K562 (cell line): ENCODE results near the gene RDH5. TPM values are rescaled to one million over a fixed set of nuclear protein-coding genes. Genes with fewer than 3 reads are reported as not detected.

Source experiments
- ARID3B ChIP-seq: fragments of 250-450 bp; sonication (Bioruptor Pico); IDR thresholded peaks from 2 replicates; pipeline ENCODE4 v1.4.0; 2020; ENCODE audit warnings: borderline replicate concordance
- E2F6 ChIP-seq, 2 experiments: IDR thresholded peaks; 2 replicates each; pipeline ENCODE4 v1.6.1; 2011; ENCODE audit warnings: borderline replicate concordance in 1 of 2, control low read depth in 1 of 2, low read depth in 1 of 2, low read length in 1 of 2, mild to moderate bottlenecking in 1 of 2, mixed read lengths in 1 of 2, moderate library complexity in 1 of 2; ENCODE audit not compliant: insufficient read depth in 1 of 2, insufficient read length in 1 of 2, poor library complexity in 1 of 2, severe bottlenecking in 1 of 2; ENCODE audit errors: extremely low read depth in 1 of 2
- ESRRA ChIP-seq: fragments of 450-650 bp; IDR thresholded peaks from 2 replicates; pipeline ENCODE4 v1.6.1; 2014; ENCODE audit warnings: low read depth, mild to moderate bottlenecking, moderate library complexity, borderline replicate concordance
- ESRRB ChIP-seq: fragments of 250-450 bp; sonication (Bioruptor Pico); IDR thresholded peaks from 2 replicates; pipeline ENCODE4 v1.5.0; 2020; ENCODE audit warnings: mild to moderate bottlenecking, moderate library complexity, borderline replicate concordance
- EZH2 ChIP-seq: IDR thresholded peaks from 2 replicates; pipeline ENCODE4 v1.6.1; 2012; ENCODE audit warnings: low read depth, mild to moderate bottlenecking, inconsistent platforms, low read length, borderline replicate concordance
- FOXJ3 ChIP-seq: sonication (generic); formaldehyde crosslinking; IDR thresholded peaks from 2 replicates; pipeline ENCODE4 v1.4.0; 2020; ENCODE audit warnings: mild to moderate bottlenecking, missing genetic modification reagents
- GABPB2 ChIP-seq: fragments of 250-450 bp; sonication (Bioruptor Pico); conservative IDR thresholded peaks from 2 replicates; pipeline ENCODE4 v1.5.1; 2021; ENCODE audit warnings: mild to moderate bottlenecking
- HIVEP1 ChIP-seq: fragments of 250-450 bp; sonication (Bioruptor Pico); IDR thresholded peaks from 2 replicates; pipeline ENCODE4 v1.4.0; 2020; ENCODE audit warnings: mild to moderate bottlenecking
- HSF4 ChIP-seq: fragments of 250-450 bp; sonication (Bioruptor Pico); IDR thresholded peaks from 2 replicates; pipeline ENCODE4 v2.1.2; 2022; ENCODE audit warnings: mild to moderate bottlenecking, moderate library complexity, borderline replicate concordance
- LEF1 ChIP-seq: fragments of 450-650 bp; IDR thresholded peaks from 2 replicates; pipeline ENCODE4 v1.6.1; 2016; ENCODE audit warnings: mild to moderate bottlenecking
- NFATC3 ChIP-seq: fragments of 450-650 bp; IDR thresholded peaks from 2 replicates; pipeline ENCODE4 v1.6.1; 2017; ENCODE audit warnings: mild to moderate bottlenecking
- RAD21 ChIP-seq, 2 experiments: fragments of 250-450 bp in 1 of 2; fragments of 450-650 bp in 1 of 2; sonication (Bioruptor Pico) in 1 of 2; formaldehyde crosslinking in 1 of 2; IDR thresholded peaks in 1 of 2; conservative IDR thresholded peaks in 1 of 2; 2 replicates each; pipeline versions ENCODE4 v1.4.0 to v1.8.0; 2020 to 2022; ENCODE audit warnings: mild to moderate bottlenecking in 2 of 2, moderate library complexity in 1 of 2
- SP1 ChIP-seq: sonication (generic); formaldehyde crosslinking; IDR thresholded peaks from 2 replicates; pipeline ENCODE4 v1.8.1; 2022; ENCODE audit warnings: mild to moderate bottlenecking, missing genetic modification reagents
- TEAD4 ChIP-seq, 2 experiments: sonication (generic) in 1 of 2; formaldehyde crosslinking in 1 of 2; IDR thresholded peaks; 2 replicates each; pipeline versions ENCODE4 v1.6.1 to v1.8.0; 2012 to 2022; ENCODE audit warnings: borderline replicate concordance in 1 of 2, inconsistent platforms in 1 of 2, low read length in 1 of 2, mild to moderate bottlenecking in 1 of 2, missing genetic modification reagents in 1 of 2
- ZNF280A ChIP-seq: fragments of 450-650 bp; IDR thresholded peaks from 2 replicates; pipeline ENCODE4 v1.6.1; 2018; ENCODE audit warnings: mild to moderate bottlenecking, low read depth; ENCODE audit not compliant: partially characterized antibody
- ZNF57 ChIP-seq: fragments of 450-650 bp; formaldehyde crosslinking; IDR thresholded peaks from 2 replicates; pipeline ENCODE4 v1.4.0; 2020; ENCODE audit warnings: mild to moderate bottlenecking, moderate library complexity
- ZNF740 ChIP-seq, 3 experiments: fragments of 200-800 bp in 1 of 3; sonication (Bioruptor generic) in 1 of 3; sonication (generic) in 1 of 3; formaldehyde crosslinking in 1 of 3; IDR thresholded peaks; 2 replicates each; pipeline versions ENCODE4 v1.6.1 to v1.8.0; 2016 to 2022; ENCODE audit warnings: mild to moderate bottlenecking in 2 of 3, missing compliant biosample characterization in 2 of 3, missing genetic modification characterization in 2 of 3, missing genetic modification reagents in 1 of 3
- ZNF830 ChIP-seq: fragments of 250-450 bp; sonication (Bioruptor Pico); IDR thresholded peaks from 2 replicates; pipeline ENCODE4 v1.5.0; 2021; ENCODE audit warnings: mild to moderate bottlenecking
- polyA plus RNA-seq, 8 experiments: library from polyadenylated mRNA; depleted of rRNA in 4 of 8; stranded (reverse) in 5 of 8; unstranded in 3 of 8; fragments of >200 nt; fragmentation: Nextera tagmentation in 2 of 8; fragmentation: Illumina TruSeq in 1 of 8; extraction: Ambion mirVana in 2 of 8; extraction: Trizol in 1 of 8; gene quantifications; 2 replicates each; pipeline versions ENCODE4 v1.2.1 to v1.2.3, GENCODE V29; 2011 to 2014; ENCODE audit warnings: inconsistent platforms in 1 of 8, missing spikeins in 1 of 8
- total RNA-seq, 7 experiments: library from RNA; depleted of rRNA in 6 of 7; stranded (reverse); fragments of >200 nt in 6 of 7; fragmentation: Illumina TruSeq in 2 of 7; extraction: Trizol in 2 of 7; gene quantifications; 2 replicates each; pipeline versions ENCODE4 v1.2.1 to v1.2.3, GENCODE V29; 2011 to 2021; ENCODE audit warnings: low replicate concordance in 1 of 7

Gene RDH5
- total and polyA plus RNA-seq, 9 of the 15 experiments (the other 6 are each of a cell fraction or from before 2014, with no cell fraction given), result 0.28 to 2.0 (median 1.1) TPM; not detected in 1

- TF ChIP-seq ZNF740 (CRISPR knock-in tag; IDR thresholded peaks at IDR 0.05), result 0 out of 2 replicates have a peak, but pooled peaks have one; percentile 34
- TF ChIP-seq ZNF740 (tag; IDR thresholded peaks at IDR 0.05), result no peak
- no peak for TF ChIP-seq GABPB2 (CRISPR knock-in tag)
- TF ChIP-seq RAD21 (CRISPR knock-in tag; conservative IDR thresholded peaks at IDR 0.05 in 1 of 2, IDR thresholded peaks at IDR 0.05 in 1 of 2), result 0 out of 4 replicates have a peak, but pooled peaks of 1 of the 2 experiments have one; percentile 6
- TF ChIP-seq HSF4 (CRISPR knock-in tag), result no peak
- no peak for TF ChIP-seq FOXJ3 (CRISPR knock-in tag)
- no peak for TF ChIP-seq EZH2
- TF ChIP-seq ZNF280A, result no peak
- no peak for TF ChIP-seq NFATC3
- peak; percentile 83 for TF ChIP-seq ESRRA
- no peak for TF ChIP-seq HIVEP1 (CRISPR knock-in tag)
- no peak for TF ChIP-seq ESRRB
- TF ChIP-seq ARID3B, result no peak
- no peak for TF ChIP-seq LEF1
- TF ChIP-seq ZNF830, result no peak
- peak in 1 of 2 experiments; percentile 60 for TF ChIP-seq E2F6 (IDR thresholded peaks at IDR 0.05; ENCODE audit: borderline replicate concordance in 1 of 2, extremely low read depth in 1 of 2, insufficient read depth in 1 of 2, insufficient read length in 1 of 2, low read depth in 1 of 2, low read length in 1 of 2, poor library complexity in 1 of 2, severe bottlenecking in 1 of 2)
- no peak for TF ChIP-seq ZNF57 (CRISPR knock-in tag)
- TF ChIP-seq SP1 (CRISPR knock-in tag), result peak; percentile 39; the same call in 1 of the 2 replicates
- 0 out of 2 replicates have a peak, but pooled peaks have one; percentile 23 for TF ChIP-seq TEAD4 (IDR thresholded peaks at IDR 0.05; ENCODE audit: low read length)
- TF ChIP-seq TEAD4 (CRISPR knock-in tag; IDR thresholded peaks at IDR 0.05; ENCODE audit: borderline replicate concordance), result no peak
These were observed 9.9 kb downstream of the RDH5 start (continued) for GRCh38 chr12:55729819-55730818.
